ENCODE measurements around the gene TENT4B.

The TENT4B gene

GRCh38 chr16:50261160-50261706 is 108.1 kb downstream of the TENT4B start:
- no peak overlapping the region for H3K27ac Mint-ChIP-seq
- H3K4me3 Mint-ChIP-seq = no peak overlapping the region
- DNase-seq = no peak
- peaks cover 52% of the 10 kb centered on the region for H3K4me1 Mint-ChIP-seq
- H3K9me3 Mint-ChIP-seq = no peaks in the 10 kb centered on the region
- no peak for ATAC-seq
- H3K27me3 Mint-ChIP-seq = peaks cover 2% of the 10 kb centered on the region
- no peaks in the 10 kb centered on the region for H3K36me3 Mint-ChIP-seq (ENCODE audit: low read depth)

DNA sequence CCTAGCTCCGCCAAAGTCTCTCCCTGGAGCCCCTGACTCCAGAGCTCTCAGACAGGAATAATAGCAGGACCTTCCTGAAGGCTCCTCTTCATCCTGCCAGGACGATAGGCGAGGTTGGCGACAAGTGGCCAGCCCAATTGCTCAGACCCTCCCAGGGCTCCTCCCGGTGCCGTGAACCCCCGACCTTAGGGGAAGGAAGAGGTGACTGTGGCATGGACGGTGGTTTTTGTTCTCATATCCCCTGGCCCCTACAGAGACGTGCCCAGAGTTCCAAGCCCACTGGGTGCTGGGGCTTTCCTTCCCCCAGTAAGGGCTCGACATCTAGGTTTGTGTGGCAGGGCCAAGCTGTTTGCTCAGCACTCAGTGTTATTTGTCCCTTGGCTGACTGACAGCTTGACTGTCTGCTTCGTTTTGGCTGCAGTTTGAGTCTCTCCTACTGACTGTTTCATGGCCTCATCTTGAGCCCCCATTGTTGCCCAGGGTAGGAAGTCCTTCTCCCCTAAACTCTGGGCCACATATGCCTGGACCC is 108.7 kb downstream of the TENT4B start:
- DNase-seq (no peak), ATAC-seq (no peak)
- H3K27ac Mint-ChIP-seq = no peak overlapping the region
- no peaks in the 10 kb centered on the region for H3K36me3 Mint-ChIP-seq (ENCODE audit: low read depth)
- no peaks in the 10 kb centered on the region for H3K9me3 Mint-ChIP-seq
- H3K27me3 Mint-ChIP-seq = peaks cover 2% of the 10 kb centered on the region
- H3K4me3 Mint-ChIP-seq = no peak overlapping the region
- H3K4me1 Mint-ChIP-seq = peaks cover 55% of the 10 kb centered on the region

GRCh38 chr16:50263060-50263909 is 110.2 kb downstream of the TENT4B start:
- H3K4me1 Mint-ChIP-seq = peaks cover 71% of the 10 kb centered on the region
- no peaks in the 10 kb centered on the region for H3K36me3 Mint-ChIP-seq (ENCODE audit: low read depth)
- H3K9me3 Mint-ChIP-seq = no peaks in the 10 kb centered on the region
- no peak overlapping the region for H3K27ac Mint-ChIP-seq
- DNase-seq (no peak), ATAC-seq (no peak)
- H3K27me3 Mint-ChIP-seq = peaks cover 2% of the 10 kb centered on the region
- no peak overlapping the region for H3K4me3 Mint-ChIP-seq

DNA sequence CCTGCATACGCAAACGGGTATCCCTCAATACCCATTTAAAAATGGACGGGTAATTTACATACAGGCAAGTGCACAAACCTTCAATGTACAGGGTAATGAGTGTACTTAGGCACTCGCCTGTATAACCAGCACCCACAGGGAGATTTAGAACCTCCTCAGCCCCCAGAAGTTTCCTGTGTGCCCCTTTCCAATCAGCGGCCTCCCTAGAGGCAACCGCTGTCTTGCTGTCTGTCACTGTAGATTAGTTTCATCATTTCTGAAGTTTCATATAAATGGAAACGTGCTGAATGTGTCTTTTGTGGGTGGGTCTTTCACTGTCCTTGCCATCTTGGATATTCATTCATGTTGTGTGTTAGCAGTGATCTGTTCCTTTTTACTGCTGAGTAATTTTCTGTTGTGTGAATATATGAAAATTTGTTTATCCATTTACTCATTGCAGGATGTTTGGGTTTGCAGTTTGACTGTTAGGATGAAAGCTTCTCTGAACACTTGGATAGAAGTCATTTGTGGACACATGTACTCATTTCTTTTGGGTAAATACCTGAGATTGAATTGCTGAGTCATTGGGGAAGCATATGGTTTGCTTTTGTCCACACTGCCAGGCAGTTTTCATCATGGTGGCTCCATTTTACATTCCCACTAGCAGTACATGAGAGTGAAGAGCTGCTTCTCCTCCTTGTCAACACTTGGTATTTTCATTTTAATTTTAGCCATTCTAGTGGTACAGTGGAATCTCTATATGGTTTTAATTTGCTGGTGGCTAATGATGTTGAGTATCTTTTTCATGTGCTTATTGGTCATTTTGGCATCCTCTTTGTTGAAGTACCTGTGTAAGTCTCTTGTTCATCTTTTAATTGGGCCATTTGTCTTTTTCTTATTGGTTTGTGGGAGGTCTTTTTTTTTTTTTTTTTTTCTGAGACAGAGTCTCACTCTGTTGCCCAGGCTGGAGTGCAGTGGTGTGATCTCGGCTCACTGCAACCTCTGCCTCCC is 111.1 kb downstream of the TENT4B start:
- peaks cover 2% of the 10 kb centered on the region for H3K36me3 Mint-ChIP-seq (ENCODE audit: low read depth)
- no peak for DNase-seq
- peak overlapping the region; percentile 66 for H3K27ac Mint-ChIP-seq
- peaks cover 80% of the 10 kb centered on the region for H3K4me1 Mint-ChIP-seq
- peaks cover 2% of the 10 kb centered on the region for H3K27me3 Mint-ChIP-seq
- peak; percentile 37 for ATAC-seq
- no peaks in the 10 kb centered on the region for H3K9me3 Mint-ChIP-seq
- no peak overlapping the region for H3K4me3 Mint-ChIP-seq

DNA sequence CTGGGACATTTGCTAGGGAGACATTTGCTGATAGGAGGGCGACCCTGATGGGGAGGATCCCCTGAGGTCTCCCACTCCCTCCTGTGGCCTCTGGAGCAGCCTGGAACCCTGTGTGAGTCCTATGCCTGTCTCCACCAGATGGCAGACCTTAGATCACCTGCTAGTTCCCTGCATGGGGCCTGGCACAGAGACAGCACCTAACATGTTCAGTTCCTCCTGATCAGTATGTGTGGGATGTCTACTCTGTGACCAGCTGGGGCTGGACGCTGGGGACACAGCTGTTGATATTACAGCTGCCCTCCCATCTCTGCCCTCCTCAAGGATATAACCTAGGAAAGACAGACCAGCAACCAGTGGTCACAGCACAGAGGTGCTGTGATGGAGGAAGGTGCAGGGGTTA is 112.2 kb downstream of the TENT4B start:
- peak overlapping the region; percentile 56 for H3K4me3 Mint-ChIP-seq
- ATAC-seq = no peak
- no peak for DNase-seq
- H3K27me3 Mint-ChIP-seq = peaks cover 2% of the 10 kb centered on the region
- peak overlapping the region; percentile 63 for H3K27ac Mint-ChIP-seq
- H3K4me1 Mint-ChIP-seq = peaks cover 80% of the 10 kb centered on the region
- no peaks in the 10 kb centered on the region for H3K9me3 Mint-ChIP-seq
- H3K36me3 Mint-ChIP-seq (ENCODE audit: low read depth) = peaks cover 2% of the 10 kb centered on the region

DNA sequence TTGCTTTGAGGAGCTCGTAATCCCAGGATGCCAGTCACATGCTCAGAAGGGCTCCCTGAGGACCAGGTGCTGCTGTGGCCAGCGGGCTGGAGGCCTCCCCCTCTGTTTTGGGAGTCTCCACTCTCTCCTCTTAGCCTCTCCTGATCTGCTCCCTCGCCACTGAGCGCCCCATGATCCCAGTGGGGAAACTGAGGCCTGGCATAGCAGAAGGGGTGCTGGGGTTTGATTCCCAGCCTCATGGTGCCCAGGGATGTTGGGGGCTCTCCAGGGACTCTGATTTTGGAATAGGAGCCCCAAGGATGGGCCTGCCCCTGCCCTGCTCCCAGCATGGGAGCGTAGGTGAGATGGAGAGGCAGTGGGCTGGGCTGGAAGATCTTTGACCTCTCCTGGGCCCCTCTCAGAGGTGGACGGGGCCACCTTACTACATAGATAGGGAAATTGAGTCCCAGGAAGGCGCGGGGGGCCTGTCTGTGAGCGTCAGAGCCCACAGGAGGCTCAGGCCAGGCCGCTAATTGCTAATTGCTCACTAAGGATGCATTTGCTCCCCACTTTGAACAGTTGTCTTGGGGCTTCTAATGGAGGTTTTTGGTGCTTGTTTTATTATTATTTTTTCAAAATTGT is 112.7 kb downstream of the TENT4B start:
- ATAC-seq (no peak), DNase-seq (no peak)
- H3K27me3 Mint-ChIP-seq = no peaks in the 10 kb centered on the region
- H3K9me3 Mint-ChIP-seq = no peaks in the 10 kb centered on the region
- H3K36me3 Mint-ChIP-seq (ENCODE audit: low read depth) = peaks cover 2% of the 10 kb centered on the region
- H3K27ac Mint-ChIP-seq = peak overlapping the region; percentile 97
- H3K4me1 Mint-ChIP-seq = peaks cover 82% of the 10 kb centered on the region
- peak overlapping the region; percentile 88 for H3K4me3 Mint-ChIP-seq

DNA sequence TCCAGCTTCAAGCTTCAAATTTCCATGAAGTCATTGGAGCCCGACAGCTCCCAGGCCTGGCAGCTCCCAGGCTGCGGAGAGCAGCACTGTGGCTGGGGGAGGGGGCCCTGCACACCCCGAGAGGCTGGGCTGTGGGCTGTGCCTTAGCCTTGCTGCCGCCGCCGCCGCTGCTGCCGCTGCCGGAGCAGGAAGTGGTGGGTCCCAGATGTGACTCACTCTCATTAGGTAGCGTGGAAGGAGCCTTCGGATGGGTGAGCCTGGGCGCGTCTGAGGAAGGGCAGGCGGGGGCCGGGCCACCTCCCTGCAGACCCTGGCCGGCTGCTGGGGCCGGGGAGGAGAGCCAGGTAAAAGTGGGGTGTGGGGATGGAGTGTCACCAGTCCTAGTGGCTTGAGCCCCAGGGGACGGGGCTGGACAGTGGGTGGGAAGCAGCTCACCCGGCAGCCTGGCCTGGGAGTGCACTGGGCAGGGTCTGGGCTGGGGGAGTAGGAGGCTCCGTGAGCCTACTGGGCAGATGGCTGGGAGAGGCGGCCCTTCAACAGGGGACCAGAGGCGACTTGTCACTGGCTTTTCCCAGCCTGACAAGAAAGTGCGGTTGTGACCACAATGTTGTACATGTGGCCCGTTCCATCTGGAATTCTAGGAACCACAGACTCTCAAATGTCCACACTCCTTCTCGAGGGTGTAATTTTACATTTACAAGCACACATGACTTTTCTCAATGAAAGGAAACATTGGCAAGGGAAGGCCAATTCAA is 113.4 kb downstream of the TENT4B start, which contains the start of gene ADCY7:
Gene ADCY7, plus strand, starts transcription at position 215 of the 755 bp plus-strand sequence. CDS start 21,629 bp downstream, outside the sequence.
- peak within 1 kb of the TSS; percentile 97 for H3K27ac Mint-ChIP-seq

DNA sequence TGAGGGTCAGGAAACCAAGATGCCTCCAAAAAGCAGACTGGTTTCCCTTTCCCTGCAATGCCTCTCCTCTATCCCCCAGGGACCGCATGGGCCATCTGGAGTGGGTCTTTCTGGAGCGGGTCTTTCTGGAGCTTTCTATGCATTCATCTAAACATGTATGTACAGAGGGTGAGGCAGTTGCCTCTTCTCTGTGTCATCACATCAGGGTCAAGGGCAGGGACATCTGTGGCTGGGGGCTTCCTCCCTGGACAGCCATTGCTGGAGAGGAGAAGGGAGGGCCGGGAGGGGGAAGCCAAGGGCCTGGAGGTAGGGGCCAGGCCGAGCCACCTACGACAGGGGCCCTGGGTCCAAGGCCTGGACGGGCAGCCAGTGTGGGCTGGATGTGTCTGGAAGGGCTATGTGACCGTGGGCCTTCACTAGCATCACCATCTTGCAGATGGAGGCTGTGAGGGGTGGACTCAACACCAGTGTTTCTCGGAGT is 114.1 kb downstream of the TENT4B start:
- peaks cover 4% of the 10 kb centered on the region for H3K36me3 Mint-ChIP-seq (ENCODE audit: low read depth)

More for the DNA sequence above, 113.4 kb downstream of the TENT4B start, which contains the start of gene ADCY7:
- DNase-seq (peak; percentile 84), ATAC-seq (peak; percentile 92)
- Mint-ChIP-seq H3K4me1 (peaks cover 89% of the 10 kb centered on the region), H3K27me3 (no peaks in the 10 kb centered on the region), H3K36me3 (ENCODE audit: low read depth) (peaks cover 4% of the 10 kb centered on the region), H3K4me3 (peak within 1 kb of the TSS; percentile 88), H3K9me3 (no peaks in the 10 kb centered on the region)

GRCh38 chr16:50267651-50268050 is 114.5 kb downstream of the TENT4B start:
- Mint-ChIP-seq H3K4me3 (peak overlapping the region; percentile 88), H3K36me3 (ENCODE audit: low read depth) (peaks cover 4% of the 10 kb centered on the region), H3K4me1 (peaks cover 94% of the 10 kb centered on the region), H3K27ac (peak overlapping the region; percentile 97), H3K27me3 (no peaks in the 10 kb centered on the region), H3K9me3 (no peaks in the 10 kb centered on the region)
- ATAC-seq = no peak
- no peak for DNase-seq

More for the DNA sequence above, 114.1 kb downstream of the TENT4B start:
- ATAC-seq (no peak), DNase-seq (no peak)
- peak overlapping the region; percentile 88 for H3K4me3 Mint-ChIP-seq
- H3K27ac Mint-ChIP-seq = peak overlapping the region; percentile 97
- no peaks in the 10 kb centered on the region for H3K27me3 Mint-ChIP-seq
- no peaks in the 10 kb centered on the region for H3K9me3 Mint-ChIP-seq
- peaks cover 89% of the 10 kb centered on the region for H3K4me1 Mint-ChIP-seq

GRCh38 chr16:50268352-50268751 is 115.2 kb downstream of the TENT4B start:
- H3K36me3 Mint-ChIP-seq (ENCODE audit: low read depth) = peaks cover 4% of the 10 kb centered on the region
- H3K9me3 Mint-ChIP-seq = no peaks in the 10 kb centered on the region
- H3K4me1 Mint-ChIP-seq = peaks cover 95% of the 10 kb centered on the region
- H3K4me3 Mint-ChIP-seq = peak overlapping the region; percentile 88
- ATAC-seq (no peak), DNase-seq (no peak)
- no peaks in the 10 kb centered on the region for H3K27me3 Mint-ChIP-seq
- H3K27ac Mint-ChIP-seq = peak overlapping the region; percentile 79

DNA sequence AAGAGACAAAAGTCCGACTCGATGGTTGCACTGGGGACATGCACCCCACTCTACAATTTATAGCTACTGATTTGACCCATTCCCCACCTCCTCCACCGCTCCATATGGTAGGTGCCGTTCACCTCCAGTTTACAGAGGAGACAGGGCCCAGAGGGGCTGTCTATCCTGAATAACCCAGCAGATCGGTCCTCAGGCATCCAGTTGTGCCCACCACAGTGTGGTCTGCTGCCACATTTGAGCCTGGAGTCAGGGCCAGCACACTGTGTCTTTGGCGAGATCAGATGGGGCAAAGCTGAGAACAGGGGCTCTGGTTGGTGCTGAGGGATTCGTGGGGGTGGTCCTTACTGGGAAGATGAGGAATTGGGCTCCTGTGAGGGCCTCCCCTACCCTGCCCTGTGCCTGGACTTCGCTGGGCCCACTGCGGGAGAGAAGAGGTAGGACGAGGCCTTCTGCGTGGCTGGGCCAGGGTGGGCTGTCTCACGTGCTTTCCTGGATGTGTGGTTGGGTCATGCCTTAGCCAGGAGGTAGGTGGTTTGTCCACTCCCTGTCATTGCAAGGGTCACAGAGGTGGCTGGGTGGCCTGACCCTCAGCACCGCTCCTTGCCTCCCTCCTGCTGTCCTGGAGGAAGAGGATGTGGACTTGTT is 116.1 kb downstream of the TENT4B start:
- Mint-ChIP-seq H3K27me3 (no peaks in the 10 kb centered on the region), H3K4me3 (peak overlapping the region; percentile 63), H3K36me3 (ENCODE audit: low read depth) (peaks cover 4% of the 10 kb centered on the region), H3K27ac (peak overlapping the region; percentile 79), H3K9me3 (no peaks in the 10 kb centered on the region), H3K4me1 (peaks cover 95% of the 10 kb centered on the region)
- no peak for ATAC-seq
- no peak for DNase-seq

DNA sequence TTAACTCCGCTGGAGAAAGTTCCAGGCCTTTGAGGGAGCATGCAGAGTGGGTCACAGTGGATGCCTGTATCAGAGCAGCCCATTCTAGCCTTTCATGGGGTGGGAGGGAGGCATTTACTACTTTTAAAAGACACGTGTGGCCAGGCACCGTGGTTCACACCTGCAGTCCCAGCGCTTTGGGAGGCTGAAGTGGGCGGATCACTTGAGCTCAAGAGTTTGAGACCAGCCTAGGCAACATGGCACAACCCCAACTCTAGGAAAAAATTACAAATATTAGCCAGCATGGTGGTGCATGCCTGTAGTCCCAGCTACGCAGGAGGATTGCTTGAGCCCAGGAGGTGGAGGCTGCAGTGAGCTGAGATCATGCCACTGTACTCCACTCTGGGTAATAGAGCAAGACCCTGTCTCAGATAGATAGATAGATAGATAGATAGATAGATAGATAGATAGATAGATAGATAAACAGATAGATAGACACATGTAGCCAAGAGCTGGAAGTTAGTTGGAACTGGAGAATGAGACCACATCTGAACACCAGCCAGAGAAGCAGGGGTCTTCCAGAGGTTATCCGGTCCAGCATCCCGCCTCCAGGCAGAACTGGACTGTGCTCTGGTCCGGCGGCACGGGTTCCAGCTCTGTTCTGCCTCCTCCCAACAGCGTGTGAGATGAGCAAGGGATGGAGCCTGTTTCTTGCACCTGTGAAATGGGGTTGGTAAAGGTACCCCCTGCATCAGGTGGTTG is 116.8 kb downstream of the TENT4B start:
- H3K27me3 Mint-ChIP-seq = no peaks in the 10 kb centered on the region
- peaks cover 95% of the 10 kb centered on the region for H3K4me1 Mint-ChIP-seq
- peak overlapping the region; percentile 79 for H3K27ac Mint-ChIP-seq
- no peaks in the 10 kb centered on the region for H3K9me3 Mint-ChIP-seq
- H3K36me3 Mint-ChIP-seq (ENCODE audit: low read depth) = peaks cover 4% of the 10 kb centered on the region
- ATAC-seq (no peak), DNase-seq (no peak)
- H3K4me3 Mint-ChIP-seq = peak overlapping the region; percentile 21

Measured in activated naive CD8-positive, alpha-beta T cell treated with anti-CD3 and anti-CD28 coated beads, Interleukin-2, amount 50 U/mL, for 24 hours (primary cell).